DND-41 (cell line): ENCODE measurements around the gene SCOC.

Experiments
- CTCF ChIP-seq: IDR thresholded peaks from 2 replicates; pipeline ENCODE4 v1.5.1; 2012; ENCODE audit warnings: borderline replicate concordance, low read length, moderate library complexity, mild to moderate bottlenecking; ENCODE audit not compliant: poor library complexity, severe bottlenecking; ENCODE audit errors: extremely low read depth
- EZH2 ChIP-seq: IDR thresholded peaks from 3 replicates; pipeline ENCODE4 v1.6.1; 2012; ENCODE audit warnings: borderline replicate concordance, low read depth, mild to moderate bottlenecking, moderate library complexity, low read length, inconsistent platforms; ENCODE audit not compliant: severe bottlenecking

- TF ChIP-seq CTCF (no peak), EZH2 (no peak)
These were observed 32.8 kb downstream of the SCOC start for GRCh38 chr4:140406292-140406691.
